Activated B cell treated with CpG ODN at 0.5 μM for 24 hours (primary cell): ENCODE results near the gene EDIL3. TPM values are rescaled to one million over a fixed set of nuclear protein-coding genes. Genes with fewer than 3 reads are reported as not detected.

ENCODE experiments used
- ATAC-seq: fragments of 200-7000 bp; cut with Tn5 transposase; one replicate; pipeline ENCODE4 v1.10.0; 2021; ENCODE audit warnings: low read depth, mild to moderate bottlenecking, moderate library complexity
- CTCF ChIA-PET: fragments of 350-600 bp; sonication (Branson Sonifier 250); formaldehyde crosslinking; loops from one replicate; lab custom pipeline; 2021; ENCODE audit warnings: antibody characterized with exemption; lab: Charles Lee
- POLR2A ChIA-PET: fragments of 350-600 bp; sonication (Branson Sonifier 250); formaldehyde crosslinking; loops from one replicate; lab custom pipeline; 2021; ENCODE audit warnings: antibody characterized with exemption; lab: Charles Lee
- DNase-seq: peaks from one replicate; pipeline ENCODE4 v3.0.0; 2022
- H3K27ac Mint-ChIP-seq: one replicate; pipeline ENCODE4 v1.8.0; 2020; ENCODE audit warnings: mixed read lengths
- H3K27me3 Mint-ChIP-seq: one replicate; pipeline ENCODE4 v1.8.0; 2021; ENCODE audit warnings: mixed read lengths
- H3K36me3 Mint-ChIP-seq: one replicate; pipeline ENCODE4 v1.8.0; 2021; ENCODE audit warnings: low read depth, mixed read lengths
- H3K4me1 Mint-ChIP-seq: one replicate; pipeline ENCODE4 v1.8.0; 2021; ENCODE audit warnings: mixed read lengths
- H3K4me3 Mint-ChIP-seq: one replicate; pipeline ENCODE4 v1.8.0; 2020; ENCODE audit warnings: mild to moderate bottlenecking, mixed read lengths
- H3K9me3 Mint-ChIP-seq: one replicate; pipeline ENCODE4 v1.8.0; 2020; ENCODE audit warnings: mixed read lengths
- intact Hi-C: fragments of 100-400 bp; cut with micrococcal nuclease; formaldehyde crosslinking; loops from one replicate; pipeline ENCODE4 v1.15.1; 2024
- total RNA-seq: library from RNA; stranded (reverse); gene quantifications from 2 replicates; pipeline ENCODE4 v1.2.3, GENCODE V29; 2022
- TF ChIP-seq, protein P1 (sequence below): fragments of 200-600 bp; IDR thresholded peaks from one replicate; pipeline ENCODE4 v1.8.0; 2022; ENCODE audit warnings: antibody characterized with exemption, mild to moderate bottlenecking

EDIL3 gene
- total RNA-seq, 1 donor from 2014 or later: not detected

DNA sequence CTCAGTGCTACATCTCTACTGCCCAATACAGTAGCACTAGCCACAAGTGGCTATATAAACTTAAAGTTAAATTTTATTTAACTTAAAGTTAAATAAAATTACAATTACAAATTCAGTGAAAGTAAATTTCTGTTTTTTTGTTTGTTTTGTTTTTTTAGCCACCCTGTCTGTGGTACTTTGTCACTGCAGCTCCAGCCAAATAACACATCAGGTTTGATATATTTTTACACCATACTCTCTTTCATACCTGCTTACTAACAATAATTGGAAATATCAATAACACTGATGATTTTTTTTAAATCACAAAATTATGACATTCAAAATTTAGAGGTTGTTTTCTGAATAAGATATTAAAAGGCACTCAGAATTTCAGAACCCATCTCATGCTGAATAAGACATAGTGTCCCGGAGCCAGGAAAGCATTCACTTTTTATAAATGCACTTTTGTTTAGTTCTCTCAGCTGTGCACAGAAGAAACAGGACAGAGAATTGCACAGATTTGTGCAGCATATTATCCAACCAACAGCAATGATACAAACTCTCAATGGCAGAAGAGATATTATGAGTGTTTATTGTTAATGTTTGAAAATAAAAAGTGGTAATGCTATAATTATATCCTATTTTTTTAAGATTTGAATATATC lies 92.6 kb downstream of the EDIL3 start:
- H3K36me3 Mint-ChIP-seq: no peaks in the 10 kb centered on the region
- no peak for DNase-seq
- ChIA-PET POLR2A (no interaction called here), CTCF (no interaction called here)
- no peak overlapping the region for H3K27ac Mint-ChIP-seq
- H3K9me3 Mint-ChIP-seq: no peaks in the 10 kb centered on the region
- TF ChIP-seq, protein P1, sequence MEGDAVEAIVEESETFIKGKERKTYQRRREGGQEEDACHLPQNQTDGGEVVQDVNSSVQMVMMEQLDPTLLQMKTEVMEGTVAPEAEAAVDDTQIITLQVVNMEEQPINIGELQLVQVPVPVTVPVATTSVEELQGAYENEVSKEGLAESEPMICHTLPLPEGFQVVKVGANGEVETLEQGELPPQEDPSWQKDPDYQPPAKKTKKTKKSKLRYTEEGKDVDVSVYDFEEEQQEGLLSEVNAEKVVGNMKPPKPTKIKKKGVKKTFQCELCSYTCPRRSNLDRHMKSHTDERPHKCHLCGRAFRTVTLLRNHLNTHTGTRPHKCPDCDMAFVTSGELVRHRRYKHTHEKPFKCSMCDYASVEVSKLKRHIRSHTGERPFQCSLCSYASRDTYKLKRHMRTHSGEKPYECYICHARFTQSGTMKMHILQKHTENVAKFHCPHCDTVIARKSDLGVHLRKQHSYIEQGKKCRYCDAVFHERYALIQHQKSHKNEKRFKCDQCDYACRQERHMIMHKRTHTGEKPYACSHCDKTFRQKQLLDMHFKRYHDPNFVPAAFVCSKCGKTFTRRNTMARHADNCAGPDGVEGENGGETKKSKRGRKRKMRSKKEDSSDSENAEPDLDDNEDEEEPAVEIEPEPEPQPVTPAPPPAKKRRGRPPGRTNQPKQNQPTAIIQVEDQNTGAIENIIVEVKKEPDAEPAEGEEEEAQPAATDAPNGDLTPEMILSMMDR: no peak
- intact Hi-C loops: no loop called here
- ATAC-seq: no peak
- H3K4me1 Mint-ChIP-seq: no peaks in the 10 kb centered on the region
- H3K4me3 Mint-ChIP-seq: no peak overlapping the region
- H3K27me3 Mint-ChIP-seq: no peaks in the 10 kb centered on the region

DNA sequence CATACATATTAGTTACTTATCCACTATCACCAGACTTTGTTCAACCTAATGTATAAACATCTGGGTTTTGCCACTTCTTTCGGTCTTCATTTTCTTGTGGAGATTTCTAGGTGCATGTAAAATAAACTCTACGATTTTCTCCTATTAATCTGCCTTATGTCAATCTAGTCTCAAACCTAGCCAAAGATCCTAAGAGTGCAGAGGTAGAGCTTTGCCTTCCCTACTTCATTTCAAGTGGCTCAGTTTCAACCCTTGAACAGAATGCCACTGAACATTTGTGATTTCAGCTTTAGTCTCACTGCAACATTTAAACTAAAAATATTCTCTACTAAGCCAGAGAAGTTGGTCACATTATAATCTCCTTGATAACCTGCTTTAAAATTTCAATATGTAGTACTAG lies 94.0 kb downstream of the EDIL3 start:
- DNase-seq: no peak
- Mint-ChIP-seq H3K4me3 (no peak overlapping the region), H3K9me3 (no peaks in the 10 kb centered on the region), H3K27ac (no peak overlapping the region), H3K36me3 (no peaks in the 10 kb centered on the region), H3K4me1 (no peaks in the 10 kb centered on the region), H3K27me3 (no peaks in the 10 kb centered on the region)
- intact Hi-C loops: no loop called here
- no peak for ATAC-seq
- TF ChIP-seq, protein P1: no peak
- CTCF ChIA-PET: no interaction called here
- POLR2A ChIA-PET: no interaction called here

DNA sequence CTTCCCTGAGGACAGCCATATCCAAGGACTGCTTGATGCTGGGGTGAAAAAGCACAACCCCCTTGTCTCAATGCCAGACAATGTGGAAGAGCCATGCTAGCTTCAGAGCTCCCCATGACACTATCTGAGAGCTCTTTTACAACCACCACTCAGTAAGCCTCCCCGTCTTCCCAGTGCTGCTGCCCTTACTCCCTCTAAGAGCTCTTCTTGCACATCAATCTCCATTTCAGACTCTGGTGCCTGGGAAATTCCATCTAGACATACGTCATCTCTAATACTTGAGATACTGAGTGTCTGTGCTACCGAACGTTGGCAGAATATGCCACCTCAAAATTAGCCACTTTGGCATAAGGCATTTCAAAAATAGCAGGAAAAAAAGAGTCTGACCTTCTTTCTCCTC lies 94.5 kb downstream of the EDIL3 start:
- ChIA-PET CTCF (no interaction called here), POLR2A (no interaction called here)
- TF ChIP-seq, protein P1: no peak
- Mint-ChIP-seq H3K36me3 (no peaks in the 10 kb centered on the region), H3K27me3 (no peaks in the 10 kb centered on the region), H3K4me3 (no peak overlapping the region), H3K4me1 (no peaks in the 10 kb centered on the region), H3K27ac (no peak overlapping the region), H3K9me3 (no peaks in the 10 kb centered on the region)
- DNase-seq: no peak
- no peak for ATAC-seq
- intact Hi-C loops: no loop called here

DNA sequence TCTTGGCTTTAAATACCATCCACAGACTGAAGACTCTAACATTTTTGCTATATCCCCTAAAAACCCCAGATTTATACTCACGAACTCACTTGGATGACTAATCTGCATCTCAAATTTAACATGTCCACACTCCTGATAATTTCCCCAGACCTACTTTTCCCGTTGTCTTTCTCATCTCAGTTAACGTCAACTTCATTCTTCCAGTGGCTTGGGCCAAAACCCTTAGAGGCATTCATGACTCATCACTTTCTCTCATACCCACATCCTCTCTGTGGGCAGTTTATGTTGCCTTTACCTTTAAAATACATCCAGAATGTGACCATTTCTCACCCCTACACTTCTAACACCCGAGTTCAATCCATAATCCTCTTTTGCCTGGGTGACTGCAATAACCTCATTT lies 96.7 kb downstream of the EDIL3 start:
- Mint-ChIP-seq H3K9me3 (no peaks in the 10 kb centered on the region), H3K27me3 (no peaks in the 10 kb centered on the region), H3K4me3 (no peak overlapping the region), H3K27ac (no peak overlapping the region), H3K4me1 (no peaks in the 10 kb centered on the region), H3K36me3 (no peaks in the 10 kb centered on the region)
- ATAC-seq (no peak), DNase-seq (no peak)
- CTCF ChIA-PET: no interaction called here
- TF ChIP-seq, protein P1: no peak
- intact Hi-C loops: no loop called here
- POLR2A ChIA-PET: no interaction called here

DNA sequence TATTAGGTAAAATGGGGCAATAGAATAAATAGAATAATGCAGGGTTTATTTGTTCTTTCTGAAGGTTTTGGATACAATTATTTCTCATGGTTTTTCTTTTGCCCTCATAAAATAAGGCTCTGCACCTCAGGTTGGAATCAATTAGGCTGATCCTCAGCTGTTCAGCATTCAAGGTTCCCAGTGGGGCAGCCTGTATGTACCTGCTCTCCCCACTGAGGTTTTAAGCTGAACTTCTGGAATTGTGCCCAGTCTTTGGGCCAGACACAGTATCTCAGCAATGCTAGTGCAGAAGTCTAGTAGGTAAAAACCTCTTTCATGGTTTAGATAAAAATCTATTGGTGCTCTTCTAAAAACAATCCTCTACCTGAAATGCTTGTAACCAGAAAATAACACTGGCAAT lies 98.0 kb downstream of the EDIL3 start:
- Mint-ChIP-seq H3K27ac (no peak overlapping the region), H3K27me3 (no peaks in the 10 kb centered on the region), H3K4me3 (no peak overlapping the region), H3K36me3 (no peaks in the 10 kb centered on the region), H3K4me1 (no peaks in the 10 kb centered on the region), H3K9me3 (no peaks in the 10 kb centered on the region)
- intact Hi-C loops: no loop called here
- POLR2A ChIA-PET: no interaction called here
- TF ChIP-seq, protein P1: no peak
- ATAC-seq (no peak), DNase-seq (no peak)
- CTCF ChIA-PET: no interaction called here
